Peyer's patch (tissue), 4 donors: ENCODE measurements around the gene RBMS1.

Experiments
- CTCF ChIP-seq, 6 experiments: fragments of 450-650 bp in 4 of 6; fragments of 200-600 bp in 2 of 6; sonication (generic) in 1 of 6; IDR thresholded peaks; one replicate each; pipeline ENCODE4 v1.5.1; 2017 to 2019; ENCODE audit warnings: antibody characterized with exemption in 6 of 6, mild to moderate bottlenecking in 3 of 6, moderate library complexity in 1 of 6
- POLR2A ChIP-seq, 2 donors: fragments of 450-650 bp; IDR thresholded peaks; one replicate each; pipeline ENCODE4 v1.5.1; 2017; ENCODE audit warnings: antibody characterized with exemption in 2 of 2, mild to moderate bottlenecking in 2 of 2, moderate library complexity in 2 of 2

- TF ChIP-seq CTCF (IDR thresholded peaks at IDR 0.05) (no peak), POLR2A (IDR thresholded peaks at IDR 0.05) (no peak)
Measured at GRCh38 chr2:160512491-160512890, 18.9 kb upstream of the RBMS1 start.
